Eye (tissue), 1 donor: ENCODE results near the gene DHX34.
"Not testable (repeated sequence)": the region's sequence is repeated elsewhere in the genome, so short reads cannot be mapped to it uniquely, and the experiment has no call there.

Source experiments
- DNase-seq: peaks from one replicate; pipeline ENCODE4 v3.0.0-alpha.2; 2015

The DHX34 gene

DNA sequence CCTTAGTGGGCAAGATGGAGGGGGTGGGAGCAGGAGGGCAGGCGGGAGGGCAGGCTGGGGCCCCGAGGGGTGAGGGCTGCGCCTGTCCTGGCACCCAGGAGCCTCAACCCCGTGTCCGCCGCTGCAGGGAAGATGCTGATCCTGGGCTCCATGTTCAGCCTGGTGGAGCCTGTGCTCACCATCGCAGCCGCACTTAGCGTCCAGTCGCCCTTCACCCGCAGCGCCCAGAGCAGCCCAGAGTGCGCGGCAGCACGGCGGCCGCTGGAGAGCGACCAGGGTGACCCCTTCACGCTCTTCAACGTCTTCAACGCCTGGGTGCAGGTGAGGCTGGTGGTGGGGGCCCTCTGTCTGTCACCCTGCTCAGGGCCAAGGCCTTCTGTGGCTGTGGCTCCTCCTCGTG lies 23.5 kb downstream of the DHX34 start:
- DNase-seq = no peak

DNA sequence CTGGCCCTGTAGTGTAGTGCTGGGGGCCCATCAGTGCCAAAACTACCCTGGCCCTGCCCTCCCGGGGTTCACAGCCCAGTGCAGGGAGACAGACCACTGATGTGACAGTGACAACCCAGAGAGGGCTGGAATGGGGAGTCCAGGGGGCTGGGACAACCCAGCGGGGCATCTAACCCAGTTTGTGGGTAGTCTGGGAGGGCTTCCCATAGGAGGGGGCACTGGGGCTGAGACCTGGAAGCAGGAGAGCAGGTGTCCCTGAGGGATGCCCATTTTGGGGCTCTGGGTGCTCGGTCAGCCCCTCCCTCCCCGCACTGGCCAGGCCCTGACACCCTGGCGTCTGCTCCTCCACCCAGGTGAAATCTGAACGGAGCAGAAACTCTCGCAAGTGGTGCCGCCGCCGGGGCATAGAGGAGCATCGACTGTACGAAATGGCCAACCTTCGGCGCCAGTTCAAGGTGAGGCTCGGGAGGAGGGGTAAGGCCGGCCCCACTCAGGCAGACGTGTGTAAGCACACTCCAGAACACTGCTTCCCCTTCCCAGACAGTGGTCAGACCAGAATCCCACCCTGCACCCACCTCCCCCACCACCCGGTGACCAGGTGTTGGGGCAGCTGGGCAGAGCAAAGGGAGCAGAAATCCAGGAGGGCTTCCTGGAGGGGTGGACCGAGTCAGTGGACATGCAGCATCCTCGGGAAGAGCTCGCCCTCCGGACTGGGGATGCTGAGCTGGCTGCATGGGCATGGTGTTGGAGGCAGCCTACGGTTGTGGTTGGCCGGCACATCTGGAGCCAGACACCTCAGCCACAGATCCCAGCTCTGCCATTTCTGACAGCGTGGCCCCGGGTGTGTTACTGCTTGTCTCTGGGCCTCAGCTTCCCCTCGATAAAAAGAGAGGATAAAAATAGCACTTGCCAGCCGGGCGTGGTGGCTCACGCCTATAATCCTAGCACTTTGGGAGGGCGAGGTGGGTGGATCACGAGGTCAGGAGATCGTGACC lies 24.4 kb downstream of the DHX34 start:
- no peak for DNase-seq

DNA sequence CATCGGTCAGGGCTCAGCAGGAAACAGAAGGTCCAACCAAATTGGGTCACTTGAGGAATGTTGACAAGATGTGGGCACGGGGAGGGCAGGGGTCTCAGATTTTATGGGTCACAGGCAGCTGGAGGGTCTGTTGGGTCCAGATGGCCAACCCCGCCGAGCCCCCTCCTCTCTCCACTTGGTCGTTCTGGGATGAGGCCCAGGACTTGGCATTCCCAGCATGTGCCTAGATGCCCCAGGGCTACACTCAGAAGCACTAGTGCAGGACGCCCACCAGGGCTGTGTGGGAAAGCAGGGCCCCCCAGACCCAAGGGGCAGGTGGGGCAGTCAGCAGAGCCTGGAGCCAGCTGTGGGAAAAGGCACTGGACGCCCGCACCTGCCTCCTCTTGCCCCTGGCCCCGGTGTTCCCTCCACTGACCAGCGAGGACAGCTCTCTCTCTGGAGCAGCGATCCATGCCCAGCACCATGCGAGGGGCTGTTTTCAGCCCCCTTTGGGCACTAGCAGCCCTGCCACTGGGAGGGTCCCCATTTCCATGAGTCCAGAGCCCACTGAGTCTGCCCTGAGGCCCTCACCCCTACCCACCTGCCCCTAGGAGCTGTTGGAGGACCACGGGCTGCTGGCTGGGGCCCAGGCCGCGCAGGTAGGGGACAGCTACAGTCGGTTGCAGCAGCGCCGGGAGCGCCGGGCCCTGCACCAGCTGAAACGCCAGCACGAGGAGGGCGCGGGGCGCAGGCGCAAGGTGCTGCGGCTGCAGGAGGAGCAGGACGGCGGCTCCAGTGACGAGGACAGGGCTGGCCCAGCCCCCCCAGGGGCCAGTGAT lies 26.0 kb downstream of the DHX34 start:
- no peak for DNase-seq

DNA sequence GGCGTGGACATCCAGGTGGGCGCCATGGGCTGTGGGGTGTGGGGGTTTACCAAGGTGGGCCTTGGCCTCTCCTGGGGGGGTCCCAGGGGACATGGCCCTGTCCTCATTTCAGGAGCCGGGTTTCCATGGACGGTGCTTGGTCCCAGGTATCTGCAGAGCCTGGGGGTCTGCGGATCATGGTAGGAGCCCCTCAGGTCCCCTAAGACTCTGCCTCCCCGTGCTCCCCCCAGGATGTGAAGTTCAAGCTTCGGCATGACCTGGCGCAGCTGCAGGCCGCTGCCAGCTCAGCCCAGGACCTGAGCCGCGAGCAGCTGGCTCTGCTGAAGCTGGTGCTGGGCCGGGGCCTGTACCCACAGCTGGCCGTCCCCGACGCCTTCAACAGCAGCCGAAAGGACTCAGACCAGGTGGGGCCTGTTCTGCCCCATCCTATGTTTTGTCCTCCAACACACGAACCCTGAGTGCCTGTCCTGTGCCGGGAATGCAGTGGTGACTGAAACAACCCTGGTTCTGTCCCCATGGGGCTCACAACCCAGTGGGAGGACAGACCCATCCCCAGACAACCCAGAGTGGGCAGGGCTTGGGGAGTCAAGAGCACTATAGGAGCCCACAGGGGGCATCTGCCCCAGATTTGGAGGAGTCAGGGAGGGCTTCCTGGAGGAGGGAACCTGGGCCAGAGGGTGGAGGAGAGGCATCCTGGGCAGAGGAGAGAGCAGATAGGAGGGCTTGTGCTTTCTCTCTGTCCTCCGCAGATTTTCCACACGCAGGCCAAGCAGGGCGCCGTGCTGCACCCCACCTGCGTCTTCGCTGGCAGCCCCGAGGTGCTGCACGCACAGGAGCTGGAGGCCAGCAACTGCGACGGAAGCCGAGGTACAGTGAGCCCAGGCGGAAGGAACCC lies 26.8 kb downstream of the DHX34 start:
- DNase-seq = no peak

DNA sequence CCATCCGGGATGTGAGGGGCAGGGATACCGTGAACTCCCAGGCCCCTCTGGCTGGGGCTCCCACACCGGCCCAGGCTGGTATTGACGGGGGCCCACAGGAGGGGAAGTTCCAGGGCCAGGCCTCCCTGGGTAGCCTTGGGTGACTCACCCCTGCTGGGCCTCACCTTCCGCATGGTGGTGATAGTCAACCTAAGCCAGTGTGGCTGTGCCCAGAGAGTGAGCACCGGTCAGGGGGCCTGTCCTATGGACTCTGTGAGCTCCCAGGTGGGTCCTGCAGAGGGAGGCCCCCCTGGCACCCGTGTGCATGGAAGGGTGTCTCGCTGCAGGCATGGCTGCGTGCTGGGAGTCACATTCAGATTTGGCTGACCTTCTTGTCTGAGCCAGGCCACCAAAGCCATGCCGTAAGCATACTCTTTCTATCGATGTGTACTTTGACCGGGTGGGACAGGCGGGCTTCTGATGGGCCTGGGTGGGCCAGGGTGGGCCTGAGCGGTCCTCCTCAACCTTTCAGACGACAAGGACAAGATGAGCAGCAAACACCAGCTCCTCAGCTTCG lies 27.6 kb downstream of the DHX34 start:
- DNase-seq = no peak

DNA sequence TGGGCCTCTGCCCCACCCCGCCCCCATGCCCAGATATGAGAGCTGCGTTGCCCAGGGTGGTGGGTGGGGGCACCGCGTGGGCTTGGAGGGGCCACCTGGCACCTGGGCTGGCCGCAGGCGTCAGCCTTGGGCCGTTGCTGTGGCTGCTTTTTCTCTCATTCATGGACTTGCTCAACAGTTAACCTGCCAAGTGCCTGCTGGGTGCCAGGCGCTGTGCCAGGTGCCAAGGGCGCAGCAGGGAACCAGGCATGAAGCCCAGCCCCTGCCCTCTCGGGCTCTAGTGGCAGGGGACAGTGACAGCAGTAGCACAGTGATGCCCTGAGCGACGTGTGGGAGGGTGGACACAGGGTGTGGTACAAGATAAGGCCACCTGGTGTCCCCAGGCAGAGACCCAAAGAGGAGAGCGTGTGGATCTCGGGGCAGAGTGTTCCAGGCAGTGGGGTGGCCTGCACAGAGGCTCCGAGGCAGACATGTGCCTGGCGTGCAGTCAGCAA lies 28.1 kb downstream of the DHX34 start:
- DNase-seq = no peak

DNA sequence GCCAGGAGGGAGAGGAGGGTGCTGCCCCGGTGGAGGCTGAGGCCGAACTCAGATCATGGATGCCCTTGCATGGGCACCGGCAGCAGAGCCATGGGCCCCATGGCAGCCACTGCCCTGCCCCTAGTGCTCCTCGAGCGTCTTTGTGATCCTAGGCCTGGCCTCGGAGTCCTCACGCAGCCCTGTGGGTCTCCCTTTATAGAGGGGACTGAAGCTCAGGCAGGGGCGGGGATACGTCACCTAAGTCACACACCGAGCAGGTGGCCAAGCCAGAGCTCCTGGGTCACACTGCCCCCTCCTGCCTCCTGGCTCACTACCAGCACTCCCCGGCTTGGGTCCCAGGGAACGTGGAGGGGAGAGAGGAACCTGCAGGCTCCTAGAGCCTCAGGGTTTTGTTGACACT lies 28.7 kb downstream of the DHX34 start:
- DNase-seq = no peak

DNA sequence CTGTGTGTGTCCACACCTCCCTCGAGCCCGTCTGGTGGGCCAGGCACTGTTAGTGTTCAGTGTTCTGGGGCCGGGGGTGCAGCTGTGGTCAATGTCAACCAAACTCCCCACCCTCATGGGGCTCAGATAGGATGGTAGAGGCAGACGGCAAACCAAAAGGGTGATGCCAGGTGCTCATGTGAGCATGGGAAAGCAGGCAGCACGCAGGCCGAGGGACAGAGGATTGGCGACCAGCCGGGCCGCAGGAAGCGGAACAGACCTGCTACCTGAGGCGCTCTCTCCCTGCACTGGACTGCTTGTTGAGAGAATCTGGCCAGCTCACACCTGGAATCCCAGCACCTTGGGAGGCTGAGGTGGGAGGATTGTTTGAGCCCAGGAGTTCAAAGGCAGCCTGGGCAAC lies 29.1 kb downstream of the DHX34 start:
- DNase-seq = no peak

DNA sequence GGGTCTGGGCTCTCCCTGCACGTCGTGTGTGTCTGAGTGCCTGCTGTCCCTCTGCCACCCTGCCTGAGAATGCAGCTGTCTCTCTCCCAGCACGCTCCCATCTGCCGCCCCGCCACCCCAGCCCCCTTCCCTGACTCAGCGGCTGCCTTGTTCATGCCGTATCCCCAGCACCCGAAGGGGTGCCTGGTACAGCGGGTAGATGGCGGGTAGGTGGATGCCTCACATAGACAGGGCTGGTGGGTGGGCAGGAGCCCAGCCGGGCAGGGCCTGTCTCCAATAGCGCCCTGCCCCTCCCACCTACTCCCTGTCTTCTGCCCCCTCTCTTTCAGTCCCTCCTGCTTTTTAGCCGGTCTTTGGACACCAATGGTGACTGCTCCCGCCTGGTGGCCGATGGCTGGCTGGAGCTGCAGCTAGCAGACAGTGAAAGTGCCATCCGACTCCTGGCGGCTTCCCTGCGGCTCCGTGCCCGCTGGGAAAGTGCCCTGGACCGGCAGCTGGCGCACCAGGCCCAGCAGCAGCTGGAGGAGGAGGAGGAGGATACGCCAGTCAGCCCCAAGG lies 30.3 kb downstream of the DHX34 start:
- peak; percentile 55 for DNase-seq

DNA sequence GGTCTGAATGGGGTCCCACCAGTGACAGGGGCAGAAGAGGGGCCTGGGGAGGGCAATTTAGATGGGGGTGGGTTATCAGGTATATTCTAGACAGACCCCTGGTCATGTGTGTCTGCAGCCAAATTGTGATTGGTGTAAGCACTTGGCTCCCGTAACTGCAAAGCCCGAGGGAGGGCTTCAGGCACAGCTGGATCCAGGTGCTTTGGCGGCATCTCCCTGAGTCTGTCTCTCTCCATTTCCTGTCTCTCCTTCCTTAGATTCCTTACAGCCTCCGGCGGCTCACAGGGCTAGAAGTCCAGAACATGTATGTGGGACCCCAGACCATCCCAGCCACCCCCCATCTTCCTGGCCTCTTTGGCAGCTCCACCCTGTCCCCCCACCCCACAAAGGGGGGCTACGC lies 31.4 kb downstream of the DHX34 start:
- DNase-seq = no peak

DNA sequence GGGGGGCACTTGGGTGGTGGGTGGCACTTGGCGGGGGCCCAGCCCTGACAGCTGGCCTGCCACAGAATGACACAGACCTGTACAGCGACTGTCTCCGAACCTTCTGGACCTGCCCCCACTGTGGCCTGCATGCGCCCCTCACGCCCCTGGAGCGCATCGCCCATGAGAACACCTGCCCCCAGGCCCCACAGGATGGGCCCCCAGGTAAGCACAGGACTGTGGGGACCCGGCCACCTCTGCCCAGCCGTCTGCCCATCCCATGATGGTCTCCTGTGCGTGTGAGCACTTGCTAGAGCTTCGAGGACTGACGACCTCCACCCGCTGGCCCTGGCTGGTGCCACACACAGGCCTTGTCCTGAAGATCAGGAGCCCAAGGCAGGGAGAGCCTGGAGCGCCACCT lies 32.0 kb downstream of the DHX34 start:
- DNase-seq = no peak

DNA sequence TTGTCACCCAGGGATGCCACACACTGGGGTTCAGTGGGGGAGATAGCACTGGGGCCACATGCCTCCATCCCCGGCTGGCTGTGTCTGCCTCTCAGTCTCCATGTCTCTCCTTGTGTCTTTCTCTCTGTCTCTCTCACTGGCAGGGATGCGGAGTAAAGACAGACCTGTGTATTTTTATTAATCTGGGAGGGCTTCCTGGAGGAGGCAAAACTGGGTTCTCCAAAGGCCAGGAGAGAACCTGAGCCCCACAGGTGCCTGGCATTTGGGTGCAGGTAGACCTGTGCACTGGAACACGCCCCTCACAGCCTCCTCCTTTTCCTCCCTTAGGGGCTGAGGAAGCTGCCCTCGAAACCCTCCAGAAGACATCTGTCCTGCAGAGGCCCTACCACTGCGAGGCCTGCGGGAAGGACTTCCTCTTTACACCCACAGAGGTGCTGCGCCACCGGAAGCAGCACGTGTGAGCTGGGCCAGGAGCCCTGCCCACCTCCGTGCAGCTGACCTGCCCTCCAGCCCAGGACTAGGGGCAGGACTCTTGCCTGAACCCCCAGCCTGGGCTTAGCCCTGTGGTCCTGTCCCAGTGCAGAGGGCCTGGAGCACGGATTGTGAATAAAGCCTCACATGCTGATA lies 32.7 kb downstream of the DHX34 start:
- DNase-seq = no peak

DNA sequence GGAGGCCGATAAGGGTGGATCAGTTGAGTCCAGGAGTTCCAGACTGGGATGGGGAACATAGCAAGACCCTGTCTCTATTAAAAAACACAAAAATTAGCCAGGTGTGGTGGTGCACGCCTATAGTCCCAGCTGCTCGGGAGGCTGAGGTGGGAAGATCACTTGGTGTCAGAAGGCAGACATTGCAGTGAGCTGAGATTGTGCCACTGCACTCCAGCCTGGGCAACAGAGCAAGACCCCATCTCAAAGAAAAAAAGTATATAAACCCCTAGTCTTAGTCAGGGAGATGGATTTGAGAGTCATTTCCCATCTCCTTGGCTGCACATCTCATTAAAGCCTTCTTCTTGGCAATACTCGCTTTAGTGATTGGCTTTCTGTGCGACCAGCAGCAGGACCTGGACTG lies 34.8 kb downstream of the DHX34 start:
- not testable (repeated sequence) for DNase-seq

DNA sequence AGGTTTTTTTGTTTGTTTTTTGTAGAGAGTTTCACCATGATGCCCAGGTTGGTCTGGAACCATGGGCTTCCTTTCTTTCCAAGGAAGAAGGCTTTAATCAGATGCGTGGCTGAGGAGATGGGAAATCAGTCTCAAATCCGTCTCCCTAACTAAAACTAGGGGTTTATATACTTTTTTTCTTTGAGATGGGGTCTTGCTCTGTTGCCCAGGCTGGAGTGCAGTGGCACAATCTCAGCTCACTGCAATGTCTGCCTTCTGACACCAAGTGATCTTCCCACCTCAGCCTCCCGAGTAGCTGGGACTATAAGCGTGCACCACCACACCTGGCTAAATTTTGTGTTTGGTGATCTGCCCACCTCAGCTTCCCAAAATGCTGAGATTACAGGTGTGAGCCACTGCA lies 35.4 kb downstream of the DHX34 start:
- DNase-seq = not testable (repeated sequence)

DNA sequence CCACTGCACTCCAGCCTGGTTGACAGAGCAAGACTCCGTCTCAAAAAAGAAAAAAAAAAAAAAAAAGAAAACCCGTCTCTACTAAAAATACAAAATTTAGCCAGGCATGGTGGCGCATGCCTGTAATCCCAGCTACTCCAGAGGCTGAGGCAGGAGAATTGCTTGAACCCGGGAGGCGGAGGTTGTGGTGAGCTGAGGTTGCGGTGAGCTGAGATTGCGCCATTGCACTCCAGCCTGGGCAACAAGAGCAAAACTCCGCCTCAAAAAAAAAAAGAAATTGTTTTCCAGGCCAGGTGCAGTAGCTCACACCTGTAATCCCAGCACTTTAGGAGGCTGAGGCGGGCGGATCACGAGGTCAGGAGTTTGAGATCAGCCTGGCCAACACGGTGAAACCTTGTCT lies 37.5 kb downstream of the DHX34 start:
- DNase-seq = not testable (repeated sequence)

DNA sequence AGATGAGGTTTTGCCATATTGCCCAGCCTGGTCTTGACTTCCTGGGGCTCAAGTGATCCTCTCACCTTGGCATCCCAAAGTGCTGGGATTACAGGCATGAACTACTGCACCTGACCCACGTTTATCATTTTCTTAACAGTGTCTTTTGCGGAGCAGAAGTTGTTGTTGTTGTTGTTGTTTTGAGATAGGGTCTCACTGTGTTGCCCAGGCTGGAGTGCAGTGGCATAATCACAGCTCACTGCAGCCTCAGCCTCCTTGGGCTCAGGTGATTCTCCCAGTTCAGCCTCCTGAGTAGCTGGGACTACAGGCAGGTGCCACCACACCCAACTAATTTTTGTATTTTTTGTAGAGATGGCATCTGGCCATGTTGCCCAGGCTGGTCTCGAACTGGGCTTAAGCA lies 38.5 kb downstream of the DHX34 start:
- not testable (repeated sequence) for DNase-seq

DNA sequence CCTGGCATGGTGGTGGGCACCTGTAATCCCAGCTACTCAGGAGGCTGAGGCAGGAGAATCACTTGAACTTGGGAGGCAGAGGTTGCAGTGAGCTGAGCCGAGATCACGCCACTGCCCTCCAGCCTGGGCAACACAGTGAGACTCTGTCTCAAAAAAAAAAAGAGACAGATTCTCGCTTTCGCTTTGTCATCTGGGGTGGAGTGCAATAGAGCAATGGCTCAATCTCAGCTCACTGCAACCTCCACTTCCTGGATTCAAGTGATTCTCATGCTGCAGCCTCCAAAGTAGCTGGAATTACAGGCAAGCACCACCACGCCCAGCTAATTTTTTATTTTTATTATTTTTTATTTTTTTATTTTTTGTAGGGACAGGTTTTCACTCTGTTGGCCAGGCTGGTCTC lies 39.6 kb downstream of the DHX34 start:
- not testable (repeated sequence) for DNase-seq

DNA sequence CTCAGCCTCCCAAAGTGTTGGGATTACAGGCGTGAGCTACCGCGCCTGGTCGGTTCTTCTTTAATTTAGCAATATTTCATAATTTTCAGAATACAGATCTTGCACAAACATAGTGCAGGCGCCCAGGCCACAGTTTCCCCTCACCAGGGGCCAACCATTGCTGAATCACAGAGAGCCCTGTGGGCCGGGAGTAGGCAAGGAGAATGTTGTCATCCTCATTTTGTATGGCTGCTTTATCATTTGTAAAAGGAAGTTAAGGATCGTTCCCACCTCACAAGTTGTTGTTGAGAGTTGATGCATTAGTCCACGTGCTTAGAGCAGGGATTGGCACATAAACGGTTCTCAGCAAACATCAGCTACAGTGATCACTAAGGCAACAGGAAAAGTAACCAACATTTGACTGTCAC lies 40.0 kb downstream of the DHX34 start:
- DNase-seq = no peak

DNA sequence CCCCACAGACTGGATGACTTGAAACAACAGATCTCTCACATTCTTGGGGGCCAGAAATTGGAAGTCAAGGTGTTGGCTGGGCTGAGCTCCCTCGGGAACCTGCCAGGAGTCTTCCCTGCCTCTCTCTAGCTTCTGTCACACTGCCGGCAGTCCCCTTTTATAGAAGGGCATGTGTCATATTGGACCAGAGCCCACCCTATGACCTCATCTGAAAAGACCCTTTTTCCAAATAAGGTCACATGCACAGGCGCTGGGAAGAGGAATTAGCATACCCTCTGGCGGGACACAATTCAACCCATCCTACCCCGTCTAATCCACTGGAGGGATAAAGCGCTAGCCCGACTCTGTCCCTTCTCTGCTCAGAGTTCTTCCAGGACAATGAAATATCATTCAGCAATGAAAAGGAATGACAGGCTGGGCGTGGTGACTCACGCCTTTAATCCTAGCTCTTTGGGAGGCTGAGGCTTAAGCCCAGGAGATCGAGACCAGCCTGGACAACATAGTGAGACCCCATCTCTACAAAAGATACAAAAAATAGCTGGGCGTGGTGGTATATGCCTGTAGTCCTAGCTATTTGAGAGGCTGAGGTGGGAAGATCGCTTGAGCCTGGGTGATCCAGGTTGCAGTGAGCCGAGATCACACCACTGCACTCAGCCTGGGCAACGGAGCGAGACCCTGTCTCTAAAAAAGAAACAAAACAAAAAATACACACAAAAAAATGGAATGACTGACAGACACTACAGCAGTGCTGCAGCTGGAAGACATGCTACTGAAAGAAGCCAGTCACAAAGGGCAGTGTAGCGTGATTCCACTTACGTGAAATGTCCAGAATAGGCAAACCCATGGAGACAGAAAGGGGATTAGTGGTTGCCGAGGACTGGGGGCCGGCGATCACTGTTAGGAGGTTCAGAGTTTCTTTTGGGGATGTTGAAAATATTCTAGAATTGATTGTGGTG lies 41.7 kb downstream of the DHX34 start:
- no peak for DNase-seq
